NCI-H128 (cell line): ENCODE data around the gene RNF150.

ENCODE experiments used
- DNase-seq: peaks from one replicate; lab custom pipeline; 2025; ENCODE audit not compliant: unreplicated experiment; lab: John Stamatoyannopoulos, UW

Gene RNF150

GRCh38 chr4:140986045-140986444, 147.2 kb downstream of the RNF150 start:
- DNase-seq, result no peak

DNA sequence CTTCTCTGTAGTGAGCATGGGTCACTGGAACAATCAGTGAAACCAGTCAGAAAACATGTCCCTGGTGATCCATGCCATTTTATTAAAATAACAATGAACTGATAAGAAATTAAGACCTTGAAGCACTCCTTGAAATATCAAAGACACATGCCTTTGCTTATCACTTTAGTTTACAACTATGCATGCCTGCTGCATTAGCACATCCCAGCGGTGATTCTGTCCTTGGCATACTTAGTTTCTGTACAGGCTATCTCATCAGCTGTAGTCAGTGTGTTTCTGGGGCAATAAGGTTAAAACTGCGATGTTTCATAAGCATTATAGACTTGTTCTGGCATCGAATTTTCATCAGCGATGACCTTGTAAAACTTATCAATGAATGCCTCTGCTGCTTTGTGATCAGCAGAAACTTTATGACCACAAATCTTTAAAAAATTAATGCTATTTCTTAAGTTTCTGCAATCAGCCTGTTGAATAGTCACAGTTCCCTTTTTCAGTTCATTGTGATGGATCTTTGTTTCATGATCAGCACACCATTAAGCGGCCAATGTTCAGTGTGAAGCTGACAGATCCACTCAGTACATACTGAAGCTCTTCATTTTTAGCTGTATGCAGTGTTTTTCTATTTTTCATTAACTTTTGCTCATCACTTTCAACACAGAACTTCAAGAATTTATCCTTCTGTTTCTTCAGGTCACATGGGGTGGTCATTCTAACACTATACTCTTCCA, 150.5 kb downstream of the RNF150 start:
- no peak for DNase-seq

DNA sequence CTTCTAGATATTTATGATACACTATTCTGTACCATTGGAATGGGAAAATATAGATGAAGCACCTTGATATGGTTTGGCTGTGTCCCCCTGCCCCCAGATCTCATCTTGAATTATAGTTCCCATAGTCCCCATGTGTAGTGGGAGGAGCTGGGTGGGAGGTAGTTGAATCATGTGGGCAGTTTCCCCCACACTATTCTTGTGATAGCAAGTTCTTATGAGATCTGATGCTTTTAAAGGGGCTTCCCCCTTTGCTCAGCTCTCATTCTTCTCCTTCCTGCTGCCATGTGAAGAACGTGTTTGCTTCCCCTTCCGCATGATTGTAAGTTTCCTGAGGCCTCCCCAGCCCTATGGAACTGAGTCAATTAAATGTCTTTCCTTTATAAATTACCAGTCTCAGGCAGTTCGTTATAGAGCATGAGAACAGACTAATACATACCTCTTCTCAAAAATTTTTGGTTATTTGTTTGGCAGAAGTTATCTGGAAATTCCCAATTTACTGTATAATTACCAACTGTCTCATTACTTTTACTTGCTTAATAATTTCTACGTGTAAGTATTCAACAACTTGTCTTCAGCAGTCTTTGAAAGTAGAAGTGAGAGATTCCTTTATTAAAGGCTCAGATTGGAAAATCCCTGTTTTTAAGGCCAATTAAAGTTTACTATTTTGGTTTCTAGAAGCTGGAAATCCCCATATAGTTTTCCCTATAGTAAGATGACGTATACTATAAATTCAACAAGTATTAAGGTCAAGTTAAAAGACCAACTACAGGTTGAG, 152.7 kb downstream of the RNF150 start:
- no peak for DNase-seq

DNA sequence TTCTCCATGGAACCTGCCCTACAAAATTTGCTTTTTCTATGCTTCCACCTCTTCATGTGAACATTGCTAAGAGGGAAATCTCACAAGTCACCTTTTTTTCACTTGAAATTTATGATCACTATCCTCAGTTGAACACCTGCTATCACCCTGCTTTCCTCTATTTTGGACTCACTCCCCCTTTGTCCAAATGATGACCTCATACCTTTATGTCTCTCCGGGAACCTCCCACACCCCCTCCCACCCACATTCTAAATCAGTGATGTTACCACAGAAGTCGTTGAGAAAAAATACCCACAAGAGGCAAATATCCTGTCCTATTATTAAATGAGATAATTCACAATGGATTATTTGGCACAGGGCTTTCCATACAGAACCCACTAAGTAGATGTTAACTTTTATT, 156.5 kb downstream of the RNF150 start:
- no peak for DNase-seq

GRCh38 chr4:140971077-140971792, 162.0 kb downstream of the RNF150 start:
- DNase-seq, result no peak

GRCh38 chr4:140969296-140969695, 164.0 kb downstream of the RNF150 start:
- no peak for DNase-seq

GRCh38 chr4:140968371-140968770, 164.9 kb downstream of the RNF150 start:
- DNase-seq, result no peak

- DNase-seq, result no peak
Observed at GRCh38 chr4:140963883-140964282, 169.4 kb downstream of the RNF150 start.

DNA sequence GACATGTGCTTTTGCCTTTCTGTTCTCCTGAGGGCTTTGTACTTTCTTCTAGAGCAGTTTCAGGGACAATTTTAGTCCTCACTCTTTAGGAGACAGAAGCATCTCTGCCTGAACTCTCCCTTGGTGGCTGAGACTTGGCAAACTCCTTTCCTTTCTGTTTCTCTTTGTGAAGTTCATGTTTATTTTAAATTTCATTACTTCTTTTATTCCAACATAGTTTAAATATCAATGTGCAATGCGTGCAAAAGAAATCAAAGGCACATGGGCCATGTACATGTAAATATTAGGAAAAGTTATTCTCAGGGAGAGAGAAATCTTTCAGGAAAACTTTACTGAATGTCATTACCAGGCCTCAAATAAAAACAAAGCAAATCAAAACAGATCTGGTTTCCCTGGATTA, 177.6 kb downstream of the RNF150 start:
- no peak for DNase-seq

DNA sequence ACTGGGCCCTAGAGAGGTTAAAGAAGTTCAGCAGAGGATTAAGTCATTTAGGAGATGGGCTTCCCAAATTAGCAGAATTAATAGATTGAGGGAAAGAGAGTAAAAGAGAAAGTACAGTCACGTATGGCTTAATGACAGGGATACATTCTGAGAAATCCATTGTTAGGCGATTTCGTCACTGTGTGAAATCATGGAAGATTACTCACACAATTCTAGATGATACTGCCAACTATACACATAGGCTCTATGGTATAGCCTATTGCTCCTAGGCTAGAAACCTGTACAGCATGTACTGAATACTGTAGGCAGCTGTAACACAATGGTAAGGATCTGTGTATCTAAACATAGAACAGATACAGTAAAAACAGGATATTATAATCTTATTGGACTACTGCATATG, 180.6 kb downstream of the RNF150 start:
- DNase-seq, result no peak

GRCh38 chr4:140947506-140947905, 185.8 kb downstream of the RNF150 start:
- DNase-seq, result no peak

DNA sequence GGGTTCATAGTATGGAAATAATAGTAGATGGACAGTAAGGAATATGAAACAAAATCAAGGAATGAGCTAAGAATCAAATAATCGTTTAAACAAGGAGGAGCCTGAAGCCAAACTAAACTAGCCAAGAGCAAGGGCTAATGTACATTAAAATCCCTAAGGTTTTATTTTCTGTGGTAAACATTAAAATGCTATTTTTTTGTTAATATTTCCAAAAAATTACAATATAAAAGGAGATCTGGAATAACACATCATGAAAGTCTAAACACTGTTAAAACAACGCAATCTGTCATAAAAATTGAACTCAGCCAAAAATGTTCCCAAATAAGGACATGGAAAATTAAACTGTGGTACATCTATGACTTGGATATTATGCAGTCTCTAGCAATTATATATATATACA, 188.2 kb downstream of the RNF150 start:
- DNase-seq, result no peak

- DNase-seq, result no peak
Observed at GRCh38 chr4:140944572-140944971, 188.7 kb downstream of the RNF150 start.

DNA sequence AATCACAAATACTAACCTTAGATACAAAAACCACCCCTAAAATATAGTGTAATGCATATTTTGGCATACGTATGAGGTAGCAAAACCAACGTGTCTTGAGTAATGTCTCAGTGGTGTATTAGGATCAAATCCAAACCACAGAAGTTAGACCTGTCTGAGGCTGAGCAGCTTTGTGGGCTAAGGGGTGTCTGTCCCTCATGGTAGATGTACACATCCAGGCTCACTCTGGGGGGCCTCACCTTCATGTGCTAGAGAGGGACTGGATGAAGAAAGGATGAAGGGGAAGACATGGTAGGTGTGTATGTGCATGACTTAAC, 189.1 kb downstream of the RNF150 start:
- DNase-seq, result no peak

DNA sequence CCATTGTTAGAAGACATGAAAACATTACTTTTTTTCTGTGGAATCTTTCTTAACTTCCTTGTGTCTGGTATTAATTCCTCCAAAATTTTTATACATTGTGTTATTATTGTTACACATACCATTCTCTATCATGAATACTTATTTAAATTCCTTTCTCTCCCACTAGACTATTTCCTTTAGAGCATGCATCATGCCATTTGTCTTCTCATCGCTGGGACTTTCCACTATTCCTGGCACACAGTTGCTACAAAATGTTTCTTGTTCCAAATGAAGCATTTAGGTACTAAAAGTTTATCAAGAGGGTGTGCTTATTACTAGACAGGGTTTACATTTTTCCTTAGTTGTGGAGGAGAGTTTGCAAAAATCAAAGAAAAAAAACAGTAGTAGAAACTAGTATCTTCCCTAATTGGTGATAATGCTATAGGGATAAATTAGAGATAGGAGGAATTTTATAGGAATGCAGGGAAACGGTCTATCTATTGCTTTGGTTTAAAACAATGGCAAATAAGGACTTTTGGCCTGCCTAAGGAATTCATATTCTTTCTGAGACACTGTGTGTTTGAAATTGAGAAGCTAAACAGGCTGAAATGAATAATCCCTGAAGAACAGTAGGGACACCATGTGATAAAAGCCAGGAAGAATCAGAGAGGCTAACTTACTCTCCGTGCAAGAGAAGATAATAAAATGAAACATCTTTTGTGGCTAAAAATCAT, 189.6 kb downstream of the RNF150 start:
- DNase-seq, result no peak

GRCh38 chr4:140940589-140940988, 192.7 kb downstream of the RNF150 start:
- no peak for DNase-seq

DNA sequence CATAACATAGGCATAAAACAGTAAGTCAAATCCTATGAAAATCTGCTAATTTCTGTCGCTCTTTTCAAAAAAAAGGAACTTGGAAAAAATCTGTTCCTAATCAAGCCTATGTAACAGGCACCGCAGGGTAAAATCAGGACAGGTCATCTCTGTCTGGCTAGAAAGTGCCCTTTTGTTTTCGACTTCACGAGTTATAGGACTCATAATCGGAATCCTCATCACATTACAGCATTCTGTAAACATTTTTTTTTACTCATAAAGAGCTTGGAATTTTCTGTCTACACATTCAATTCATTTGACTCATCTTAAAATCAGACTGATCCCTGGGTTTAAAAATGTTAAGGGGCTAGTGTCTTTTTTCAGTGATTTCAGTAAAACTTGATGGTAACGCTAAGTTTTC, 195.4 kb downstream of the RNF150 start:
- DNase-seq, result no peak

GRCh38 chr4:140935254-140935653, 198.0 kb downstream of the RNF150 start:
- no peak for DNase-seq

- DNase-seq, result no peak
Observed at GRCh38 chr4:140932501-140933045, 200.7 kb downstream of the RNF150 start.

GRCh38 chr4:140931911-140932310, 201.4 kb downstream of the RNF150 start:
- DNase-seq, result no peak

DNA sequence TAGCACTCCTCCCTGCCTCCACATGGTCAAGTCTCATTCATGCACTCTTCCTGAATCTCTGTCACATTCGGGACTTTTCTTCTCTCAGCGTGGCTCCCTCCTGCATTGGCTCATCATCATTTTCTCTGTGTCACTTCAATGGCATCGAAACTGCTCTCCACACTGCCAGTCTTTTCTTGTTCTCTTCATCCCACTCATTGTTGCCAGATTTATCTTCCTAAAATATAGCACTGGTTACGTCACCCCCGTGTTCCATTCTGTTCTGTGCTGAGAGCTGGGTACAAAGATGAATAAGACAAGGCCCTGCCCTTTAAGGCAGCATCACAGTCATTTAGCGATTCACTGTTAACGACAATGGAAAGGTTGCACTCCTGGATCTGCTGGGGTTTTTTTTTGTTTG, 202.7 kb downstream of the RNF150 start:
- no peak for DNase-seq
